Mesenchymal stem cell (in vitro differentiated cells and primary cell): ENCODE data around the gene TENM4.

Experiments used
- DNase-seq: peaks from one replicate; pipeline ENCODE4 v3.0.0-alpha.2; 2013
- H2AFZ ChIP-seq: one replicate; pipeline ENCODE4 v1.6.1; 2013; ENCODE audit warnings: low read depth, mild to moderate bottlenecking, control low read depth, inconsistent platforms, low read length, moderate library complexity
- H2AK5ac ChIP-seq: 2 replicates; pipeline ENCODE4 v1.6.1; 2013; ENCODE audit warnings: low read length, moderate library complexity, mild to moderate bottlenecking, inconsistent platforms; ENCODE audit not compliant: severe bottlenecking
- H2BK120ac ChIP-seq: one replicate; pipeline ENCODE4 v1.6.1; 2013; ENCODE audit warnings: low read depth, mild to moderate bottlenecking, inconsistent platforms, low read length, moderate library complexity
- H2BK12ac ChIP-seq, 2 experiments: one replicate each; pipeline ENCODE4 v1.6.1; 2013; ENCODE audit warnings: inconsistent platforms in 2 of 2, low read length in 2 of 2, mild to moderate bottlenecking in 2 of 2, moderate library complexity in 2 of 2, control low read depth in 1 of 2
- H2BK15ac ChIP-seq: one replicate; pipeline ENCODE4 v1.6.1; 2013; ENCODE audit warnings: mild to moderate bottlenecking, low read depth, inconsistent platforms; ENCODE audit not compliant: poor library complexity, severe bottlenecking
- H2BK5ac ChIP-seq: 2 replicates; pipeline ENCODE4 v1.6.1; 2013; ENCODE audit warnings: low read depth, mild to moderate bottlenecking, low read length, control low read depth, inconsistent platforms; ENCODE audit not compliant: poor library complexity, severe bottlenecking
- H3K14ac ChIP-seq, 2 experiments: one replicate each; pipeline ENCODE4 v1.6.1; 2013; ENCODE audit warnings: inconsistent platforms in 2 of 2, low read length in 2 of 2, control low read depth in 1 of 2, mild to moderate bottlenecking in 1 of 2, moderate library complexity in 1 of 2
- H3K18ac ChIP-seq, 2 experiments: one replicate each; pipeline ENCODE4 v1.6.1; 2013; ENCODE audit warnings: inconsistent platforms in 2 of 2, low read length in 2 of 2, control low read depth in 1 of 2, low read depth in 1 of 2, mild to moderate bottlenecking in 1 of 2
- H3K23ac ChIP-seq, 2 experiments: one replicate each; pipeline ENCODE4 v1.6.1; 2013; ENCODE audit warnings: inconsistent platforms in 2 of 2, low read length in 2 of 2, mild to moderate bottlenecking in 2 of 2, moderate library complexity in 2 of 2, control low read depth in 1 of 2
- H3K27ac ChIP-seq: 2 replicates; pipeline ENCODE4 v1.5.1; 2013; ENCODE audit warnings: mild to moderate bottlenecking, moderate library complexity, low read length, control low read depth, inconsistent platforms; ENCODE audit not compliant: poor library complexity, severe bottlenecking
- H3K27me3 ChIP-seq, 2 experiments: 2 replicates each; pipeline versions ENCODE4 v1.6.1 to v1.7.0; 2013; ENCODE audit warnings: low read length in 2 of 2, mild to moderate bottlenecking in 2 of 2, moderate library complexity in 2 of 2, control low read depth in 1 of 2, inconsistent platforms in 1 of 2; ENCODE audit not compliant: control insufficient read depth in 1 of 2, insufficient read depth in 1 of 2
- H3K36me3 ChIP-seq, 2 experiments: 2 replicates each; pipeline versions ENCODE4 v1.6.1 to v1.7.0; 2013; ENCODE audit warnings: low read length in 2 of 2, control low read depth in 1 of 2, inconsistent platforms in 1 of 2, low read depth in 1 of 2, mild to moderate bottlenecking in 1 of 2; ENCODE audit not compliant: insufficient read depth in 2 of 2, control insufficient read depth in 1 of 2
- H3K4ac ChIP-seq, 2 experiments: one replicate each; pipeline ENCODE4 v1.6.1; 2013; ENCODE audit warnings: inconsistent platforms in 2 of 2, low read length in 2 of 2, mild to moderate bottlenecking in 2 of 2, moderate library complexity in 2 of 2, control low read depth in 1 of 2, low read depth in 1 of 2
- H3K4me1 ChIP-seq: 2 replicates; pipeline ENCODE4 v1.6.1; 2013; ENCODE audit warnings: low read depth, low read length, control low read depth; ENCODE audit not compliant: control insufficient read depth, insufficient read depth
- H3K4me2 ChIP-seq: 2 replicates; pipeline ENCODE4 v1.6.1; 2013; ENCODE audit warnings: low read length, mild to moderate bottlenecking, inconsistent platforms; ENCODE audit not compliant: poor library complexity, severe bottlenecking
- H3K4me3 ChIP-seq, 2 experiments: 2 replicates each; pipeline versions ENCODE4 v1.5.1 to v1.7.0; 2013; ENCODE audit warnings: low read length in 2 of 2, mild to moderate bottlenecking in 2 of 2, control low read depth in 1 of 2, low read depth in 1 of 2; ENCODE audit not compliant: insufficient read depth in 1 of 2
- H3K79me1 ChIP-seq: replicated peaks from 2 replicates; pipeline ENCODE4 v1.6.1; 2013; ENCODE audit warnings: mild to moderate bottlenecking, control low read depth, low read length, inconsistent platforms; ENCODE audit not compliant: poor library complexity, severe bottlenecking
- H3K9ac ChIP-seq: 2 replicates; pipeline ENCODE4 v1.7.0; 2013; ENCODE audit warnings: mild to moderate bottlenecking, low read length, moderate library complexity
- H3K9me3 ChIP-seq: 2 replicates; pipeline ENCODE4 v1.7.0; 2013; ENCODE audit warnings: mild to moderate bottlenecking, low read length; ENCODE audit not compliant: control insufficient read depth
- H4K8ac ChIP-seq: one replicate; pipeline ENCODE4 v1.6.1; 2013; ENCODE audit warnings: inconsistent platforms, mild to moderate bottlenecking, low read length, moderate library complexity
- H4K91ac ChIP-seq: one replicate; pipeline ENCODE4 v1.6.1; 2013; ENCODE audit warnings: mild to moderate bottlenecking, low read length, inconsistent platforms
- WGBS: methylation state at CpG from one replicate; pipeline ENCODE4 v1.1.7; 2013; ENCODE audit warnings: mixed read lengths; 5-methylcytosine and 5-hydroxymethylcytosine counted together

Gene TENM4

DNA sequence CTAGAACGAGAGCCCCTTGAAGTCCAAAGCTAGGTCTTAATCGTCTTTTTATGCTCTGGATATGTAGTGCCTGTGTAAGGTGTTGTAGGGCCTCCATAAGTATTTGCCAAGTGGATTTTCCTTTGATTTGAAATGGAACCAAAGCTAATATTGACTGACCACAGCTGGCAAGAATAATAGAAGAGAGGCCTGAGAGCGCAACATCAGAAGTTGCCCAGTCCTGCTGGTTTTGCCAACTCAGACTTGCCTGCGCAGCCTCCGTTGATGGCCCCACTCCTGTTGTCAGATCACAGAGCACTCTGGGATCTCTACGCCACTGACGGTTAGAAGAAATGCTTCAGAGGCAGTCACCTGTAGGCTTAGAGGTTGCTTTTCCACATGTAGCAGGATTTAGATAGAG lies 251.2 kb downstream of the TENM4 start:
- Histone ChIP-seq H3K4me3 (no peak overlapping the region), H2BK15ac (no peak overlapping the region), H2AK5ac (no peak overlapping the region), H3K4ac (no peak overlapping the region), H4K8ac (no peak overlapping the region), H3K23ac (no peak overlapping the region), H3K4me2 (no peak overlapping the region), H2BK5ac (no peak overlapping the region), H2AFZ (no peak overlapping the region), H3K27me3 (peaks cover 0 to 9% of the 10 kb centered on the region in 2 experiments), H2BK120ac (no peak overlapping the region), H3K27ac (no peak overlapping the region), H3K36me3 (no peaks in the 10 kb centered on the region), H3K18ac (no peak overlapping the region), H4K91ac (no peak overlapping the region), H3K9ac (no peak overlapping the region), H2BK12ac (no peak overlapping the region), H3K14ac (no peak overlapping the region), H3K79me1 (no peaks in the 10 kb centered on the region), H3K9me3 (peaks cover 14% of the 10 kb centered on the region), H3K4me1 (no peaks in the 10 kb centered on the region)
- 88% methylated on average over 7 of the region's 7 CpGs for WGBS
- no peak for DNase-seq

DNA sequence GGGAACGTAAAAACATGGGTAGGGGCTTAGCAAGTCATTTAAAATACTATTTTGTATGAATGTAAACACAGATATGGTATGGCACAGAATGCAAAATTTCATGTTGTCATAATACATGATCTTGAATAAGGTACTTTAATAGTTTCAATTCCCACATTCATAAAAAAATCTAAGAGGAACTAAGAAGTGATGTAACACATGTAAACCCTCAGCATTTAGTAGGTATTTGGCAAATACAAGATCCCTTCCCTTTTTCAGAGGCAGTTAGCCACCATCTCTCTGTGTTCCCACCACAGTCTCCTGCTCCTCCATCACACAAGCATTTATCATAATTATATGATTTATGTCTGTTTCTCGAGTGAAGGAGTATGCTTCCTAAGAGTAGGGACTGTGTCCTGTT lies 251.8 kb downstream of the TENM4 start:
- Histone ChIP-seq H3K9me3 (peaks cover 14% of the 10 kb centered on the region), H2BK15ac (no peak overlapping the region), H2AFZ (no peak overlapping the region), H3K27me3 (peaks cover 0 to 9% of the 10 kb centered on the region in 2 experiments), H3K14ac (no peak overlapping the region), H3K18ac (no peak overlapping the region), H2BK12ac (no peak overlapping the region), H3K36me3 (no peaks in the 10 kb centered on the region), H2AK5ac (no peak overlapping the region), H3K79me1 (no peaks in the 10 kb centered on the region), H2BK120ac (no peak overlapping the region), H3K4ac (no peak overlapping the region), H4K8ac (no peak overlapping the region), H2BK5ac (no peak overlapping the region), H3K4me2 (no peak overlapping the region), H4K91ac (no peak overlapping the region), H3K23ac (no peak overlapping the region), H3K4me3 (no peak overlapping the region), H3K27ac (no peak overlapping the region), H3K4me1 (no peaks in the 10 kb centered on the region), H3K9ac (no peak overlapping the region)
- WGBS = 83% methylated on average over 1 of the region's 2 CpGs
- no peak for DNase-seq

GRCh38 chr11:79186669-79187068 lies 254.2 kb downstream of the TENM4 start:
- Histone ChIP-seq H3K9ac (no peak overlapping the region), H4K8ac (no peak overlapping the region), H3K36me3 (no peaks in the 10 kb centered on the region), H3K4me1 (no peaks in the 10 kb centered on the region), H3K4me2 (no peak overlapping the region), H2BK12ac (no peak overlapping the region), H4K91ac (no peak overlapping the region), H3K4me3 (no peak overlapping the region), H3K27me3 (peaks cover 0 to 9% of the 10 kb centered on the region in 2 experiments), H2BK120ac (no peak overlapping the region), H3K4ac (no peak overlapping the region), H3K27ac (no peak overlapping the region), H2AFZ (no peak overlapping the region), H3K79me1 (no peaks in the 10 kb centered on the region), H3K9me3 (peaks cover 14% of the 10 kb centered on the region), H2BK5ac (no peak overlapping the region), H2BK15ac (no peak overlapping the region), H2AK5ac (no peak overlapping the region), H3K18ac (no peak overlapping the region), H3K14ac (no peak overlapping the region), H3K23ac (no peak overlapping the region)
- no peak for DNase-seq
- whole genome bisulfite sequencing = no CpG with 5 or more reads among the region's 3 CpGs

DNA sequence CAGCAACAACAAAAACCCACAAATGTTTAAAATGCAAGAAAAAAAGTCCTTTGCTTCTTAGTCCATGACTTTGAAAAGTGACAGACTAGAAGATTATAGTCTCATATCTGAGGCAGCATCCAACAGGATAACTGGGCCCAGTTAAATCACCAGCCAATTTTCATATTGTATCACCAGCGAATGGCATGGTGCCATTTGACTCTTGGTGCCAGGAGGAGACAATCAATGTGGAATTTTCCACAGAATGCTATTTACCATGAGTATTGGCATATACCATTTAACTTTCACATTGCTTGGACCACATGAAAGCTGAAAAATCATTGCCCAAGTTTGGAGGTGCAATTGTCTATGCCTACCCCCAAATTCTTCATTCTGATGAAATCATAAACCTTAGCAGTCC lies 255.5 kb downstream of the TENM4 start:
- H3K4me3 ChIP-seq = no peak overlapping the region
- H2AK5ac ChIP-seq = no peak overlapping the region
- no peak overlapping the region for H3K18ac ChIP-seq
- peaks cover 0 to 9% of the 10 kb centered on the region in 2 experiments for H3K27me3 ChIP-seq
- H3K9ac ChIP-seq = no peak overlapping the region
- no peak overlapping the region for H2AFZ ChIP-seq
- peaks cover 14% of the 10 kb centered on the region for H3K9me3 ChIP-seq
- H3K23ac ChIP-seq = no peak overlapping the region
- no peak overlapping the region for H3K4me2 ChIP-seq
- H3K14ac ChIP-seq = no peak overlapping the region
- 93% methylated on average over 1 of the region's 1 CpG for WGBS
- H3K4me1 ChIP-seq = no peaks in the 10 kb centered on the region
- H3K4ac ChIP-seq = no peak overlapping the region
- no peak overlapping the region for H2BK12ac ChIP-seq
- no peak overlapping the region for H2BK5ac ChIP-seq
- no peaks in the 10 kb centered on the region for H3K79me1 ChIP-seq
- no peak overlapping the region for H2BK15ac ChIP-seq
- no peak overlapping the region for H2BK120ac ChIP-seq
- H4K8ac ChIP-seq = no peak overlapping the region
- no peak overlapping the region for H4K91ac ChIP-seq
- no peak for DNase-seq
- H3K27ac ChIP-seq = no peak overlapping the region
- H3K36me3 ChIP-seq = no peaks in the 10 kb centered on the region
